Kidney (tissue), 22 donors: Measurements from ENCODE around the gene PDE6D. TPM values are rescaled to one million over a fixed set of nuclear protein-coding genes. Genes with fewer than 3 reads are reported as not detected.

Experiments
- DNase-seq, 5 donors: peaks; one replicate each; pipeline ENCODE4 v3.0.0-alpha.2; 2013 to 2020
- FAIRE-seq: peaks from 2 replicates; lab custom pipeline; 2012; peaks lifted over from hg19 to GRCh38; lab: Jason Lieb, UNC
- H3K27ac ChIP-seq, 2 donors: one replicate each; pipeline ENCODE4 v1.7.0; 2013; ENCODE audit warnings: low read depth in 2 of 2, low read length in 2 of 2, inconsistent platforms in 1 of 2
- H3K27me3 ChIP-seq: one replicate; pipeline ENCODE4 v1.7.1; 2013; ENCODE audit warnings: low read length, inconsistent platforms; ENCODE audit not compliant: control insufficient read depth, insufficient read depth
- H3K36me3 ChIP-seq, 3 donors: one replicate each; pipeline versions ENCODE4 v1.7.0 to v1.7.1; 2013; ENCODE audit warnings: low read length in 3 of 3, control low read depth in 1 of 3, inconsistent platforms in 1 of 3; ENCODE audit not compliant: insufficient read depth in 3 of 3, control insufficient read depth in 2 of 3
- H3K4me1 ChIP-seq, 3 donors: one replicate each; pipeline versions ENCODE4 v1.7.0 to v1.7.1; 2013; ENCODE audit warnings: low read length in 3 of 3, inconsistent platforms in 1 of 3, low read depth in 1 of 3; ENCODE audit not compliant: control insufficient read depth in 2 of 3, insufficient read depth in 2 of 3
- H3K4me3 ChIP-seq, 3 donors: one replicate each; pipeline versions ENCODE4 v1.7.0 to v1.8.1; 2013; ENCODE audit warnings: low read length in 3 of 3, control low read depth in 1 of 3, inconsistent platforms in 1 of 3
- H3K9ac ChIP-seq, 3 donors: one replicate each; pipeline versions ENCODE4 v1.7.0 to v1.7.1; 2013; ENCODE audit warnings: low read length in 3 of 3, control low read depth in 1 of 3, inconsistent platforms in 1 of 3
- H3K9me3 ChIP-seq, 3 donors: one replicate each; pipeline versions ENCODE4 v1.7.0 to v1.7.1; 2013; ENCODE audit warnings: low read length in 3 of 3, control low read depth in 1 of 3, inconsistent platforms in 1 of 3; ENCODE audit not compliant: control insufficient read depth in 2 of 3, insufficient read depth in 1 of 3
- intact Hi-C: fragments of 100-400 bp; cut with DNase I; formaldehyde crosslinking; loops from one replicate; pipeline ENCODE4 v1.11.1; 2022
- long read RNA-seq, 10 donors: library from polyadenylated mRNA in 1 of 10; unstranded in 1 of 10; transcript quantifications; one replicate each; pipeline ENCODE4 v2.0.0 and lab custom pipeline, GENCODE V29; 2021 to 2026
- polyA plus RNA-seq: library from polyadenylated mRNA; stranded (reverse); fragments of 350-450 nt; fragmentation: Illumina TruSeq; extraction: RNeasy Lipid Tissue Mini Kit (QIAGEN cat#74804); gene quantifications from one replicate; pipeline ENCODE4 v1.2.3, GENCODE V29; 2014; ENCODE audit warnings: low read depth, low replicate concordance; ENCODE audit not compliant: insufficient read depth
- total RNA-seq: library from RNA; stranded (reverse); fragmentation: NEBNext Ultra II Directional; extraction: Animal tissue kit (Norgen Biotek cat#: 25700); gene quantifications from one replicate; pipeline ENCODE4 v1.2.1, GENCODE V29; 2021
- TF ChIP-seq, protein P1 (sequence below): IDR thresholded peaks from 3 replicates; pipeline ENCODE4 v1.5.1; 2012; ENCODE audit warnings: mild to moderate bottlenecking, moderate library complexity, borderline replicate concordance; ENCODE audit not compliant: insufficient read depth; ENCODE audit errors: extremely low read depth
- donor health status: control.
- donor health status: control.
- donor health status: control.
- donor health status: control.
- donor health status: control.
- donor health status: DM: yes; HTN: yes; CAD: no.
- donor health status: Normal renal cell carcinoma (clear cell type).

The PDE6D gene
- total RNA-seq (21.7 TPM), polyA plus RNA-seq (28.2 TPM)
- long read RNA-seq, donor 1, transcript PDE6D-201 (5 exons, 1,175 nt) = major isoform, 10 of 10 reads
- long read RNA-seq, donor 1, partial matches to known transcripts = 0 of 10 reads
- long read RNA-seq, donor 1, other reads (novel, unspliced or antisense) = 0 of 10 reads
- long read RNA-seq, donor 2, transcript PDE6D-201 (5 exons, 1,175 nt) = major isoform, 7 of 8 reads
- long read RNA-seq, donor 2, partial matches to known transcripts = 0 of 8 reads
- long read RNA-seq, donor 2, other reads (novel, unspliced or antisense) = 0 of 8 reads
- long read RNA-seq, donor 3, transcript PDE6D-201 (5 exons, 1,175 nt) = major isoform, 12 of 12 reads
- long read RNA-seq, donor 3, partial matches to known transcripts = 0 of 12 reads
- long read RNA-seq, donor 3, other reads (novel, unspliced or antisense) = 0 of 12 reads
- long read RNA-seq, donor 4, transcript PDE6D-201 (5 exons, 1,175 nt) = major isoform, 12 of 12 reads
- long read RNA-seq, donor 4, partial matches to known transcripts = 0 of 12 reads
- long read RNA-seq, donor 4, other reads (novel, unspliced or antisense) = 0 of 12 reads
- long read RNA-seq, donor 5 = 0 reads
- long read RNA-seq, donor 6, transcript PDE6D-201 (5 exons, 1,175 nt) = major isoform, 11 of 13 reads
- long read RNA-seq, donor 6, partial matches to known transcripts = 0 of 13 reads
- long read RNA-seq, donor 6, other reads (novel, unspliced or antisense) = 0 of 13 reads
- long read RNA-seq, donor 7, transcript PDE6D-201 (5 exons, 1,175 nt) = major isoform, 12 of 16 reads
- long read RNA-seq, donor 7, partial matches to known transcripts = 0 of 16 reads
- long read RNA-seq, donor 7, other reads (novel, unspliced or antisense) = 3 of 16 reads
- long read RNA-seq, donor 8, transcript PDE6D-201 (5 exons, 1,175 nt) = major isoform, 11 of 13 reads
- long read RNA-seq, donor 8, partial matches to known transcripts = 0 of 13 reads
- long read RNA-seq, donor 8, other reads (novel, unspliced or antisense) = 0 of 13 reads
- long read RNA-seq, donor 9, transcript PDE6D-201 (5 exons, 1,175 nt) = major isoform, 7 of 7 reads
- long read RNA-seq, donor 9, partial matches to known transcripts = 0 of 7 reads
- long read RNA-seq, donor 9, other reads (novel, unspliced or antisense) = 0 of 7 reads
- long read RNA-seq, donor 10, transcript PDE6D-201 (5 exons, 1,175 nt) = major isoform, 9 of 9 reads
- long read RNA-seq, donor 10, partial matches to known transcripts = 0 of 9 reads
- long read RNA-seq, donor 10, other reads (novel, unspliced or antisense) = 0 of 9 reads

DNA sequence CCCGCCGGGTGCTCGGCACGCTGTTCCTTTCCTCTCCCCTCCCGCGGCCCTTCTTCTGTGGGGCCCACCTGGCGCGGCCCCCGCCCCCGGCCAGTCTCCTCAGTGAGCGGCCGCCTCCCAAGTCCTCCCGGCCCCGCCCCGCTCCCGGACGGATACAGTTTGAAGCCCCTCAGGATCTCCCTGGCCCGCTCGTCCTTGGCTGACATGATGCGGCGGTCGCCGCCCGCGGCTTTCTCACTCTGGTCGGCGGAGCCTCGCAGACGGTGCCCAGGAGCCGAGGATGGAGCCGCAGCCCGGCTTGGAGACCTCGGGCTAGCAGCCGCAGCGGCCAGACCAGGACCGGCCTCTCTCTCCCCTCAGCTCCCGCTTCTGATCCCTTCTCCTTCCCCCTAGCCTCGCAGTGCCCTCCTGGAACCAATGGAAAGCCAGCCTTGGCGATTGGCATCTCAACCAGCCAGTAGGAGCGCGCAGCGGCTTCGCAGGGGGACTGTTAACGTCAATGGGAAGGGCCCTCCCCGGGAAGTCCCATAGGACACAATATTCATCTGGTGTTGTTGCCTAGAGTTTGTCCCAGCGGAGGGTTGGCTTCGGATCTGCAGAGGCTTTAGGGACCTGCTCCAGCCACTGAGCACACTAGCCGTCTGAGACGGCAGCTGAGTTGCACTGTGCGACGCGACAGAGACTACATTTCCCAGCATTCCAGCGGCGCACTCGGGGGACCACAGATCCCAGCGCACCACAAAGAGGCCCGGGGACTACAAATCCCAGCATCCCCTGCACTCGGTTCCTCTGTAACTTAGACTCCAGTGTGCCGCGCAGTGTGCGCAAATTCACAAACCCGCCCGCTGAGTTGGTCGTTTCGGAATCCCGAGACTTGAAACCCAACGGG, at the start of gene PDE6D:
PDE6D (minus strand) TSS at position 374 of the 889 bp plus-strand sequence; CDS start at position 206, 168 bp downstream.
- intact Hi-C loops = no loop called here
- FAIRE-seq (peak; percentile 17), DNase-seq (peak; percentile 97 to 99 (median 98))
- Histone ChIP-seq H3K27me3 (no peaks in the 10 kb centered on the region), H3K9ac (peak within 1 kb of the TSS; percentile 76 to 94 (median 90)), H3K27ac (peak within 1 kb of the TSS; percentile 84 to 97), H3K9me3 (no peaks in the 10 kb centered on the region), H3K4me3 (peak within 1 kb of the TSS; percentile 87 to 98 (median 97)), H3K36me3 (no peaks in the 10 kb centered on the region), H3K4me1 (peaks cover 0 to 19% (median 0%) of the 10 kb centered on the region in 3 donors)
- TF ChIP-seq, protein P1, sequence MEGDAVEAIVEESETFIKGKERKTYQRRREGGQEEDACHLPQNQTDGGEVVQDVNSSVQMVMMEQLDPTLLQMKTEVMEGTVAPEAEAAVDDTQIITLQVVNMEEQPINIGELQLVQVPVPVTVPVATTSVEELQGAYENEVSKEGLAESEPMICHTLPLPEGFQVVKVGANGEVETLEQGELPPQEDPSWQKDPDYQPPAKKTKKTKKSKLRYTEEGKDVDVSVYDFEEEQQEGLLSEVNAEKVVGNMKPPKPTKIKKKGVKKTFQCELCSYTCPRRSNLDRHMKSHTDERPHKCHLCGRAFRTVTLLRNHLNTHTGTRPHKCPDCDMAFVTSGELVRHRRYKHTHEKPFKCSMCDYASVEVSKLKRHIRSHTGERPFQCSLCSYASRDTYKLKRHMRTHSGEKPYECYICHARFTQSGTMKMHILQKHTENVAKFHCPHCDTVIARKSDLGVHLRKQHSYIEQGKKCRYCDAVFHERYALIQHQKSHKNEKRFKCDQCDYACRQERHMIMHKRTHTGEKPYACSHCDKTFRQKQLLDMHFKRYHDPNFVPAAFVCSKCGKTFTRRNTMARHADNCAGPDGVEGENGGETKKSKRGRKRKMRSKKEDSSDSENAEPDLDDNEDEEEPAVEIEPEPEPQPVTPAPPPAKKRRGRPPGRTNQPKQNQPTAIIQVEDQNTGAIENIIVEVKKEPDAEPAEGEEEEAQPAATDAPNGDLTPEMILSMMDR = no peak

DNA sequence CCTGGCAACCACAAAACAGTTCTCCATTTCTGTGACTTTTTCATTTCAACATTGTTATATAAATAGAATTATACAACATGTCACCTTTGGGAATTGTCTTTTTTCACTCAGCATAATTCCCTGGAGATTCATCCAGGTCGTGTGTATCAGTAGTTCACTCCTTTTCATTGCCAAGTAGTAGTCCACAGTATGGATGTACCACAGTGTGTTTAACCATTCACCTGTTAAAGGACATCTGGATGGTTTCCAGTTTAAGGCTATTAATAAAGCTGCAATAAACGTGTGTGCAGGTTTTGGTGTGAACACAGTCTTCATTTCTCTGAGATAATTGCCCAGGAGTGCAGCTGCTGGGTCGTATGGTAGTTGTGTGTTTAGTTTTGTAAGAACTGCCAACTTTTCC, 40.8 kb upstream of the PDE6D start:
- Histone ChIP-seq H3K9ac (no peak overlapping the region), H3K4me3 (no peak overlapping the region), H3K36me3 (no peaks in the 10 kb centered on the region), H3K27ac (no peak overlapping the region), H3K4me1 (no peaks in the 10 kb centered on the region), H3K9me3 (peaks cover 0 to 5% (median 4%) of the 10 kb centered on the region in 3 donors), H3K27me3 (no peaks in the 10 kb centered on the region)
- DNase-seq (no peak), FAIRE-seq (no peak)
- intact Hi-C loops = no loop called here
- TF ChIP-seq, protein P1 = no peak

DNA sequence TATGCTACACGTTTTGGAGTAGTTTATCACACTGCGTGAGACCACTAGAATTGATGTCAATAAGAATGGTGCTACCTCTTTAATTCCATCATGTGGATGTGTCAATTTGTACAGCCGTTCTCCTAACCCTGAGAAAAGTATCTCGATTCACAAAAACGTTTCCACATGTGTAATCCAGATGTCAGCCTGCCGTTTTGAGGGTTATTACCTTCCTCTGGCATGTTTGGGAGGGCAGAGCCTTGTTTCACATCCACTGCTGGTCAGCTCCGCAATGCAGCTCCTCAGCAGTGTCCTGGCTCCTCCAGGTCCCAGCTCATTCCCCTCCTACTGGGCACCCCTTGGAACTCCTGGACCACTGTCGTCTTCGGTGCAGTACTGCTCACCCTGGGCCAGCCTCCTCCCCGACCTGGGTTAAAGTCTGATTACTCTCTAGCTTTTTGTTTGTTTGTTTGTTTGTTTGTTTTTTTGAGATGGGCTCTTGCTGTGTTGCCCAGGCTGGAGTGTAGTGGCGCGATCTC, 39.8 kb upstream of the PDE6D start:
- Histone ChIP-seq H3K27ac (no peak overlapping the region), H3K4me1 (no peaks in the 10 kb centered on the region), H3K27me3 (no peaks in the 10 kb centered on the region), H3K4me3 (no peak overlapping the region), H3K9me3 (peaks cover 0 to 5% (median 4%) of the 10 kb centered on the region in 3 donors), H3K9ac (no peak overlapping the region), H3K36me3 (no peaks in the 10 kb centered on the region)
- no peak for DNase-seq
- TF ChIP-seq, protein P1 = no peak
- intact Hi-C loops = no loop called here
- FAIRE-seq = no peak
